GM18909 (cell line): Measurements from ENCODE around the gene PCNX4.
A peak's percentile ranks its signal among the peaks of the same experiment; 100 is the strongest.
"Not testable (repeated sequence)": the region's sequence is repeated elsewhere in the genome, so short reads cannot be mapped to it uniquely, and the experiment has no call there.

Experiments used
- ATAC-seq: cut with Tn5 transposase; IDR thresholded peaks from one replicate; pipeline ENCODE4 v1.9.1; 2021; ENCODE audit warnings: mild to moderate bottlenecking; ENCODE audit not compliant: unreplicated experiment, poor library complexity

PCNX4 gene

GRCh38 chr14:60099855-60100254 lies 8.1 kb downstream of the PCNX4 start:
- ATAC-seq, result not testable (repeated sequence)

- ATAC-seq, result no peak
These were observed 10.1 kb downstream of the PCNX4 start for GRCh38 chr14:60101786-60102185.

- ATAC-seq, result no peak
These were observed 10.7 kb downstream of the PCNX4 start for GRCh38 chr14:60102389-60102788.

GRCh38 chr14:60106339-60106738 lies 14.6 kb downstream of the PCNX4 start:
- ATAC-seq, result no peak

GRCh38 chr14:60107477-60107876 lies 15.8 kb downstream of the PCNX4 start:
- ATAC-seq, result no peak

- ATAC-seq, result no peak
These were observed 20.0 kb downstream of the PCNX4 start for GRCh38 chr14:60111732-60112131.

GRCh38 chr14:60114881-60115280 lies 23.2 kb downstream of the PCNX4 start:
- no peak for ATAC-seq

GRCh38 chr14:60116181-60116580 lies 24.5 kb downstream of the PCNX4 start:
- no peak for ATAC-seq

GRCh38 chr14:60125918-60126317 lies 34.2 kb downstream of the PCNX4 start:
- ATAC-seq, result no peak

GRCh38 chr14:60133487-60133886 lies 41.8 kb downstream of the PCNX4 start:
- ATAC-seq, result no peak

- ATAC-seq, result no peak
These were observed 43.0 kb downstream of the PCNX4 start for GRCh38 chr14:60134702-60135101.

GRCh38 chr14:60151715-60152114 lies 60.0 kb downstream of the PCNX4 start:
- peak; percentile 93 for ATAC-seq

- ATAC-seq, result no peak
These were observed 62.3 kb downstream of the PCNX4 start for GRCh38 chr14:60153991-60154390.

- no peak for ATAC-seq
These were observed 62.9 kb downstream of the PCNX4 start for GRCh38 chr14:60154671-60155070.

GRCh38 chr14:60160422-60160821 lies 68.7 kb downstream of the PCNX4 start:
- no peak for ATAC-seq

GRCh38 chr14:60161196-60162107 lies 69.7 kb downstream of the PCNX4 start:
- no peak for ATAC-seq

GRCh38 chr14:60163693-60164092 lies 72.0 kb downstream of the PCNX4 start:
- ATAC-seq, result no peak

GRCh38 chr14:60164404-60164711 lies 72.6 kb downstream of the PCNX4 start:
- ATAC-seq, result peak; percentile 7

GRCh38 chr14:60164712-60165546 lies 73.2 kb downstream of the PCNX4 start, which contains the start of gene DHRS7:
Gene DHRS7 (minus strand): TSS chr14:60165398. CDS start chr14:60165309, 89 bp downstream.
- ATAC-seq, result peak; percentile 90

- ATAC-seq, result peak; percentile 13
These were observed 73.8 kb downstream of the PCNX4 start for GRCh38 chr14:60165547-60165876.

GRCh38 chr14:60166142-60166541 lies 74.4 kb downstream of the PCNX4 start:
- ATAC-seq, result no peak
